ENCODE measurements around the gene MS4A4A. TPM values are rescaled to one million over a fixed set of nuclear protein-coding genes. Genes with fewer than 3 reads are reported as not detected.

Gene MS4A4A
- total RNA-seq, 3 donors from 2014 or later, result 4.0 to 31.9 (median 20.2) TPM

DNA sequence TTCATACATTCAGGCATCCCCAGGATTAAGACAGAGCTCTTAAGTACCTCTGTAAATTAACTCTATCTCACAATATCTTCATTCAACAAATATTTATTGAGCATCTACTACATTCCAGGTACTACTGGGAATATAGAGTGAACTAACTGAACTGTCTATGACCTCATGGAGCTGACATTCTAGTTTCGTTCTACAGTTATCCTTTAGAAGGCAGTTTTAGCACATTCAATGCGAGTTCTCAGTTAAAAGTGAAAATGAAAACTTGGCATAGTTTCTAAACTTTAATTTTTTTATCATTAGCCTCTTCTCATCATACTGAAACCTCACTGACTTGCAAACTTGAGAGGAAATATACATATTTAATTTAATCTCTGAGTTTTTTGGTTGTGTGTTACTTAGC is 35.9 kb downstream of the MS4A4A start:
- Histone ChIP-seq H3K4me1 (ENCODE audit: low read depth) (no peaks in the 10 kb centered on the region), H3K4me3 (no peak overlapping the region), H3K36me3 (ENCODE audit: low read depth) (no peaks in the 10 kb centered on the region), H3K9me3 (peaks cover 3% of the 10 kb centered on the region)
- DNase-seq (no peak), ATAC-seq (no peak)
- no peak for TF ChIP-seq CTCF (IDR thresholded peaks at IDR 0.05)
- intact Hi-C loops (cut with DNase I, micrococcal nuclease), result no loop called here

- ATAC-seq (no peak), DNase-seq (no peak)
- no peaks in the 10 kb centered on the region for H3K36me3 ChIP-seq (ENCODE audit: low read depth)
- H3K4me3 ChIP-seq, result no peak overlapping the region
- H3K9me3 ChIP-seq, result peaks cover 3% of the 10 kb centered on the region
- no peaks in the 10 kb centered on the region for H3K4me1 ChIP-seq (ENCODE audit: low read depth)
- TF ChIP-seq CTCF (IDR thresholded peaks at IDR 0.05), result no peak
- intact Hi-C loops (cut with DNase I, micrococcal nuclease), result no loop called here
These were observed 38.3 kb downstream of the MS4A4A start for GRCh38 chr11:60318726-60319125.

- Histone ChIP-seq H3K9me3 (peaks cover 3% of the 10 kb centered on the region), H3K4me1 (ENCODE audit: low read depth) (no peaks in the 10 kb centered on the region), H3K36me3 (ENCODE audit: low read depth) (no peaks in the 10 kb centered on the region), H3K4me3 (no peak overlapping the region)
- intact Hi-C loops (cut with DNase I, micrococcal nuclease), result no loop called here
- ATAC-seq (no peak), DNase-seq (no peak)
- no peak for TF ChIP-seq CTCF (IDR thresholded peaks at IDR 0.05)
These were observed 40.6 kb downstream of the MS4A4A start for GRCh38 chr11:60321051-60321450.

- Histone ChIP-seq H3K4me1 (ENCODE audit: low read depth) (no peaks in the 10 kb centered on the region), H3K4me3 (no peak within 1 kb of the TSS), H3K36me3 (ENCODE audit: low read depth) (no peaks in the 10 kb centered on the region), H3K9me3 (peaks cover 5% of the 10 kb centered on the region)
- no peak for TF ChIP-seq CTCF (IDR thresholded peaks at IDR 0.05)
- ATAC-seq, result no peak
- intact Hi-C loops (cut with DNase I, micrococcal nuclease), result no loop called here
- DNase-seq, result no peak
These were observed 46.5 kb downstream of the MS4A4A start, which contains the start of gene MS4A6E for GRCh38 chr11:60326955-60327354. Gene MS4A6E, plus strand, starts transcription at chr11:60327255. Its CDS starts 7,641 bp downstream, at chr11:60334896.

DNA sequence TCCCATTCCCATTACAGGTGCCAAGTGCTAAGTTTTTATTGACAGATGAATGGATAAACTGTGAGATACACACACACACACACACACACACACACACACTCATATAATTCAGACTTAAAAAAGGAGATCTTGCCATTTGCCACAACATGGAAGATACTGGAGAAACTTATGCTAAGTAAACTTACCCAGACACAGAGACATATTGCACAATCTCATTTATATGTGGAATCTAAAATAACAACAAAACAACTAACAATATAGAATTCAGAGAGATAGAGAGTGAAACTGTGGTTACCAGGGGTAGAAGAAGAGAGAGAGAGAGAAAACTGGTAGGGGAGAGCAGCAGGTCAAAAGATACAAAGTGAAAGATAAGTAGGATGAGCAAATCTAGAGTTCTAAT is 48.0 kb downstream of the MS4A4A start:
- no peak for ATAC-seq
- intact Hi-C loops (cut with DNase I, micrococcal nuclease), result no loop called here

More for the DNA sequence above, 48.0 kb downstream of the MS4A4A start:
- no peak for DNase-seq
- Histone ChIP-seq H3K9me3 (peaks cover 5% of the 10 kb centered on the region), H3K4me1 (ENCODE audit: low read depth) (no peaks in the 10 kb centered on the region), H3K4me3 (no peak overlapping the region), H3K36me3 (ENCODE audit: low read depth) (no peaks in the 10 kb centered on the region)
- TF ChIP-seq CTCF (IDR thresholded peaks at IDR 0.05), result no peak

Data from mucosa of descending colon (tissue), 3 donors.